ENCODE data around the gene SUGCT. TPM values are rescaled to one million over a fixed set of nuclear protein-coding genes. Genes with fewer than 3 reads are reported as not detected.

The SUGCT gene
- total RNA-seq, 4 donors from 2014 or later, result 7.8 to 15.0 (median 12.8) TPM

- DNase-seq (ENCODE audit: extremely low spot score), result no peak
- 100% methylated on average over 2 of the region's 2 CpGs for WGBS
- H3K4me3 ChIP-seq, result no peak overlapping the region
- no peak overlapping the region for H3K27ac ChIP-seq (replicated peaks in 1 of 4)
- intact Hi-C loops (cut with DNase I), result no loop called here
- H3K36me3 ChIP-seq, result no peaks in the 10 kb centered on the region
- no peak for TF ChIP-seq CTCF (IDR thresholded peaks at IDR 0.05)
- no peak for TF ChIP-seq EP300 (IDR thresholded peaks at IDR 0.05)
- TF ChIP-seq POLR2AphosphoS5 (IDR thresholded peaks at IDR 0.05), result no peak
- TF ChIP-seq POLR2A (IDR thresholded peaks at IDR 0.05; ENCODE audit: low read depth), result no peak
- H3K4me1 ChIP-seq, result peaks cover 0 to 18% (median 5%) of the 10 kb centered on the region in 4 donors
- peaks cover 0 to 16% (median 12%) of the 10 kb centered on the region in 4 donors for H3K9me3 ChIP-seq
- no peaks in the 10 kb centered on the region for H3K27me3 ChIP-seq
Measured at GRCh38 chr7:40432046-40432445, 297.2 kb downstream of the SUGCT start.

- 100% methylated on average over 1 of the region's 1 CpG for WGBS
- DNase-seq (ENCODE audit: extremely low spot score), result no peak
- H3K9me3 ChIP-seq, result peaks cover 0 to 18% (median 14%) of the 10 kb centered on the region in 4 donors
- H3K27me3 ChIP-seq, result no peaks in the 10 kb centered on the region
- H3K27ac ChIP-seq (replicated peaks in 1 of 4), result peak overlapping the region in 2 of 4 donors; percentile 70 to 77
- H3K4me1 ChIP-seq, result peaks cover 0 to 32% (median 9%) of the 10 kb centered on the region in 4 donors
- intact Hi-C loops (cut with DNase I), result no loop called here
- no peaks in the 10 kb centered on the region for H3K36me3 ChIP-seq
- no peak overlapping the region for H3K4me3 ChIP-seq
- TF ChIP-seq EP300 (IDR thresholded peaks at IDR 0.05), result no peak
- no peak for TF ChIP-seq POLR2A (IDR thresholded peaks at IDR 0.05; ENCODE audit: low read depth)
- no peak for TF ChIP-seq POLR2AphosphoS5 (IDR thresholded peaks at IDR 0.05)
- no peak for TF ChIP-seq CTCF (IDR thresholded peaks at IDR 0.05)
Measured at GRCh38 chr7:40436710-40437109, 301.9 kb downstream of the SUGCT start.

- no peak for DNase-seq (ENCODE audit: extremely low spot score)
- Histone ChIP-seq H3K36me3 (no peaks in the 10 kb centered on the region), H3K4me3 (no peak overlapping the region), H3K9me3 (peaks cover 0 to 11% (median 7%) of the 10 kb centered on the region in 4 donors), H3K27me3 (no peaks in the 10 kb centered on the region), H3K27ac (replicated peaks in 1 of 4) (peak overlapping the region in 3 of 4 donors; percentile 53 to 77 (median 70)), H3K4me1 (peaks cover 0 to 32% (median 9%) of the 10 kb centered on the region in 4 donors)
- intact Hi-C loops (cut with DNase I), result no loop called here
- TF ChIP-seq EP300 (IDR thresholded peaks at IDR 0.05) (no peak), POLR2AphosphoS5 (IDR thresholded peaks at IDR 0.05) (peak in 1 of 2 donors; percentile 84), POLR2A (IDR thresholded peaks at IDR 0.05; ENCODE audit: low read depth) (no peak), CTCF (IDR thresholded peaks at IDR 0.05) (no peak)
- WGBS, result 78% methylated on average over 1 of the region's 1 CpG
Measured at GRCh38 chr7:40437498-40437897, 302.7 kb downstream of the SUGCT start.

GRCh38 chr7:40437936-40438634 lies 303.3 kb downstream of the SUGCT start:
- H3K9me3 ChIP-seq, result peaks cover 0 to 9% (median 3%) of the 10 kb centered on the region in 4 donors
- no peak for DNase-seq (ENCODE audit: extremely low spot score)
- no peak overlapping the region for H3K4me3 ChIP-seq
- H3K36me3 ChIP-seq, result no peaks in the 10 kb centered on the region
- peak overlapping the region in 2 of 4 donors; percentile 70 to 77 for H3K27ac ChIP-seq (replicated peaks in 1 of 4)
- TF ChIP-seq POLR2AphosphoS5 (IDR thresholded peaks at IDR 0.05) (no peak), POLR2A (IDR thresholded peaks at IDR 0.05; ENCODE audit: low read depth) (no peak), CTCF (IDR thresholded peaks at IDR 0.05) (no peak), EP300 (IDR thresholded peaks at IDR 0.05) (no peak)
- intact Hi-C loops (cut with DNase I), result no loop called here
- peaks cover 0 to 32% (median 9%) of the 10 kb centered on the region in 4 donors for H3K4me1 ChIP-seq
- WGBS, result 92% methylated on average over 6 of the region's 6 CpGs
- no peaks in the 10 kb centered on the region for H3K27me3 ChIP-seq

All from esophagus muscularis mucosa (tissue), 4 donors.